Activated CD8-positive, alpha-beta memory T cell treated with anti-CD3 and anti-CD28 coated beads for 36 hours (primary cell): ENCODE measurements around the gene MAP2K5. TPM values are rescaled to one million over a fixed set of nuclear protein-coding genes. Genes with fewer than 3 reads are reported as not detected.

Experiments used
- CTCF ChIA-PET: fragments of 350-600 bp; sonication (Branson Sonifier 250); formaldehyde crosslinking; loops from one replicate; lab custom pipeline; 2021; ENCODE audit warnings: antibody characterized with exemption; lab: Charles Lee
- POLR2A ChIA-PET: fragments of 350-600 bp; sonication (Branson Sonifier 250); formaldehyde crosslinking; loops from one replicate; lab custom pipeline; 2021; ENCODE audit warnings: antibody characterized with exemption; lab: Charles Lee
- total RNA-seq, 2 experiments: library from RNA; stranded (reverse); gene quantifications; one replicate each; pipeline ENCODE4 v1.2.3, GENCODE V29; 2021

The MAP2K5 gene
- total RNA-seq, 2 experiments from 2014 or later: 19.1 to 20.8 TPM

- ChIA-PET POLR2A (no interaction called here), CTCF (no interaction called here)
These were observed 224.5 kb downstream of the MAP2K5 start for GRCh38 chr15:67766968-67767367.

GRCh38 chr15:67768313-67768977, 225.9 kb downstream of the MAP2K5 start:
- ChIA-PET CTCF (no interaction called here), POLR2A (no interaction called here)

- ChIA-PET POLR2A (no interaction called here), CTCF (no interaction called here)
These were observed 227.2 kb downstream of the MAP2K5 start for GRCh38 chr15:67769497-67770357.

GRCh38 chr15:67770358-67770628, 227.8 kb downstream of the MAP2K5 start:
- POLR2A ChIA-PET: no interaction called here
- CTCF ChIA-PET: no interaction called here

- POLR2A ChIA-PET: no interaction called here
- CTCF ChIA-PET: no interaction called here
These were observed 228.8 kb downstream of the MAP2K5 start for GRCh38 chr15:67771189-67771800.

- ChIA-PET CTCF (no interaction called here), POLR2A (no interaction called here)
These were observed 232.1 kb downstream of the MAP2K5 start for GRCh38 chr15:67774626-67775025.

GRCh38 chr15:67775250-67775649, 232.7 kb downstream of the MAP2K5 start:
- CTCF ChIA-PET: no interaction called here
- POLR2A ChIA-PET: no interaction called here

- ChIA-PET POLR2A (no interaction called here), CTCF (no interaction called here)
These were observed 233.5 kb downstream of the MAP2K5 start for GRCh38 chr15:67775998-67776397.

GRCh38 chr15:67776600-67776999, 234.1 kb downstream of the MAP2K5 start:
- ChIA-PET POLR2A (no interaction called here), CTCF (no interaction called here)

GRCh38 chr15:67777071-67777470, 234.6 kb downstream of the MAP2K5 start:
- CTCF ChIA-PET: no interaction called here
- POLR2A ChIA-PET: no interaction called here

- ChIA-PET CTCF (no interaction called here), POLR2A (no interaction called here)
These were observed 235.3 kb downstream of the MAP2K5 start for GRCh38 chr15:67777773-67778172.

- CTCF ChIA-PET: no interaction called here
- POLR2A ChIA-PET: no interaction called here
These were observed 236.6 kb downstream of the MAP2K5 start for GRCh38 chr15:67778968-67779548.

GRCh38 chr15:67779549-67780111, 237.1 kb downstream of the MAP2K5 start:
- ChIA-PET POLR2A (no interaction called here), CTCF (no interaction called here)

GRCh38 chr15:67781061-67781460, 238.6 kb downstream of the MAP2K5 start:
- ChIA-PET POLR2A (no interaction called here), CTCF (no interaction called here)

- ChIA-PET POLR2A (interaction anchor here (0.5 kb wide), 1 partner anchor 1450 kb away, joined by 5 read pairs; no protein-coding TSS in a partner anchor), CTCF (interaction anchor here (0.9 kb wide), 1 partner anchor 54 kb away, joined by 3 read pairs; no protein-coding TSS in a partner anchor)
These were observed 239.6 kb downstream of the MAP2K5 start for GRCh38 chr15:67781907-67782690.

- POLR2A ChIA-PET: interaction anchor here (0.5 kb wide), 1 partner anchor 1451 kb away, joined by 5 read pairs; no protein-coding TSS in a partner anchor
These were observed 240.1 kb downstream of the MAP2K5 start for GRCh38 chr15:67782691-67782991.

GRCh38 chr15:67783303-67783702, 240.8 kb downstream of the MAP2K5 start:
- ChIA-PET POLR2A (no interaction called here), CTCF (no interaction called here)

More at GRCh38 chr15:67782691-67782991, 240.1 kb downstream of the MAP2K5 start:
- CTCF ChIA-PET: interaction anchor here (0.5 to 0.9 kb wide), 2 partner anchors 53 to 198 kb away, joined by 3 to 4 read pairs; no protein-coding TSS in a partner anchor

GRCh38 chr15:67784090-67784781, 241.7 kb downstream of the MAP2K5 start:
- ChIA-PET POLR2A (no interaction called here), CTCF (no interaction called here)
